Activated CD8-positive, alpha-beta memory T cell treated with anti-CD3 and anti-CD28 coated beads, Interleukin-2, amount 50 U/mL, for 4 hours (primary cell): ENCODE measurements around the gene GTF3C5.

Experiments
- DNase-seq: peaks from one replicate; pipeline ENCODE4 v3.0.0-alpha.2; 2020

The GTF3C5 gene

GRCh38 chr9:133094842-133095393 is 64.1 kb downstream of the GTF3C5 start:
- DNase-seq = no peak

GRCh38 chr9:133098104-133098754 is 67.4 kb downstream of the GTF3C5 start:
- no peak for DNase-seq

- DNase-seq = no peak
These were observed 68.1 kb downstream of the GTF3C5 start for GRCh38 chr9:133098871-133099270.

- no peak for DNase-seq
These were observed 69.1 kb downstream of the GTF3C5 start for GRCh38 chr9:133099726-133100505.

- peak; percentile 5 for DNase-seq
These were observed 69.9 kb downstream of the GTF3C5 start for GRCh38 chr9:133100506-133101355.

GRCh38 chr9:133101356-133102189 is 70.8 kb downstream of the GTF3C5 start:
- peak; percentile 12 for DNase-seq

- DNase-seq = peak; percentile 11
These were observed 71.6 kb downstream of the GTF3C5 start for GRCh38 chr9:133102190-133103021.

- DNase-seq = peak; percentile 60
These were observed 72.6 kb downstream of the GTF3C5 start for GRCh38 chr9:133103183-133103986.

- DNase-seq = peak; percentile 11
These were observed 73.2 kb downstream of the GTF3C5 start for GRCh38 chr9:133103987-133104505.

GRCh38 chr9:133104718-133105460 is 74.1 kb downstream of the GTF3C5 start:
- peak; percentile 9 for DNase-seq

- DNase-seq = peak; percentile 9
These were observed 74.6 kb downstream of the GTF3C5 start for GRCh38 chr9:133105461-133105770.

GRCh38 chr9:133106511-133107244 is 75.9 kb downstream of the GTF3C5 start:
- peak; percentile 12 for DNase-seq

GRCh38 chr9:133107245-133107722 is 76.5 kb downstream of the GTF3C5 start:
- peak; percentile 2 for DNase-seq
